ENCODE data around the gene TUBD1. TPM values are rescaled to one million over a fixed set of nuclear protein-coding genes. Genes with fewer than 3 reads are reported as not detected.
A peak's percentile ranks its signal among the peaks of the same experiment; 100 is the strongest.
"Not testable (repeated sequence)": the region's sequence is repeated elsewhere in the genome, so short reads cannot be mapped to it uniquely, and the experiment has no call there.

TUBD1 gene
- total RNA-seq, 2 experiments from 2014 or later: 8.6 to 13.0 TPM

- no peak for DNase-seq (ENCODE audit: low spot score)
- H3K4me3 ChIP-seq (ENCODE audit: low read depth, low read length, poor library complexity, severe bottlenecking): no peak overlapping the region
- H3K36me3 ChIP-seq (ENCODE audit: insufficient read depth, low read length): peaks cover 44% of the 10 kb centered on the region
- no peaks in the 10 kb centered on the region for H3K9me2 ChIP-seq (ENCODE audit: insufficient read depth, low read length)
- H3K27ac ChIP-seq (ENCODE audit: low read depth, low read length, poor library complexity, severe bottlenecking): no peak overlapping the region
- no peaks in the 10 kb centered on the region for H3K9me3 ChIP-seq (ENCODE audit: low read length)
- no peaks in the 10 kb centered on the region for H3K4me1 ChIP-seq (ENCODE audit: insufficient read depth, low read length, poor library complexity, severe bottlenecking)
- H2AFZ ChIP-seq (ENCODE audit: low read length): no peak overlapping the region
- no peak for TF ChIP-seq EZH2phosphoT487 (IDR thresholded peaks at IDR 0.05; ENCODE audit: borderline replicate concordance, low read depth, low read length)
- TF ChIP-seq CTCF (conservative IDR thresholded peaks at IDR 0.05; ENCODE audit: low read length): no peak
- POLR2A ChIA-PET: interaction anchor here (0.7 to 0.9 kb wide), 2 partner anchors 45 to 268 kb away, joined by 4 read pairs; no protein-coding TSS in a partner anchor
- H3K79me2 ChIP-seq (ENCODE audit: insufficient read depth, low read depth, low read length): no peaks in the 10 kb centered on the region
- no peak overlapping the region for H3K4me2 ChIP-seq (ENCODE audit: low read length)
- BruUV-seq (replicated peaks): no TSS peak
- no peaks in the 10 kb centered on the region for H4K20me1 ChIP-seq (ENCODE audit: insufficient read depth, low read length)
- intact Hi-C loops (cut with micrococcal nuclease; ENCODE audit: unreplicated experiment): no loop called here
- CTCF ChIA-PET (ENCODE audit: unreplicated experiment): no interaction called here
Observed at GRCh38 chr17:59874376-59874775, 18.4 kb downstream of the TUBD1 start.

DNA sequence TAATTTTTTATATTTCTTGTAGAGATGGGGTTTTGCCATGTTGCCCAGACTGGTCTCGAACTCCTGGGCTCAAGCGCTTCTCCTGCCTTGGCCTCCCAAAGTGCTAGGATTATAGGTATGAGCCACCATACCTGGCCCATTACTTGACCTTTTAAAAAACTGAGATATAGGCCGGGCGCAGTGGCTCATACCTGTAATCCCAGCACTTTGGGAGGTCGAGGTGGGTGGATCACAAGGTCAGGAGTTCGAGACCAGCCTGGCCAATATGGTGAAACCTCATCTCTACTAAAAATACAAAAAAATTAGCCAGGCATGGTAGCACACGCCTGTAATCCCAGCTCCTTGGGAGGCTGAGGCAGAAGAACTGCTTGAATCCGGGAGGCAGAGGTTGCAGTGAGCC lies 19.3 kb downstream of the TUBD1 start:
- H3K27ac ChIP-seq (ENCODE audit: low read depth, low read length, poor library complexity, severe bottlenecking); H2AFZ ChIP-seq (ENCODE audit: low read length); H3K4me3 ChIP-seq (ENCODE audit: low read depth, low read length, poor library complexity, severe bottlenecking); DNase-seq (ENCODE audit: low spot score); BruUV-seq (replicated peaks); H3K9me2 ChIP-seq (ENCODE audit: insufficient read depth, low read length); H4K20me1 ChIP-seq (ENCODE audit: insufficient read depth, low read length); H3K9me3 ChIP-seq (ENCODE audit: low read length); H3K79me2 ChIP-seq (ENCODE audit: insufficient read depth, low read depth, low read length); H3K4me2 ChIP-seq (ENCODE audit: low read length); H3K4me1 ChIP-seq (ENCODE audit: insufficient read depth, low read length, poor library complexity, severe bottlenecking); intact Hi-C loops (cut with micrococcal nuclease; ENCODE audit: unreplicated experiment); CTCF ChIA-PET (ENCODE audit: unreplicated experiment): not testable (repeated sequence)
- POLR2A ChIA-PET: interaction anchor here (0.7 kb wide), 1 partner anchor 90 kb away, joined by 3 read pairs; no protein-coding TSS in a partner anchor
- H3K36me3 ChIP-seq (ENCODE audit: insufficient read depth, low read length): peaks cover 44% of the 10 kb centered on the region

DNA sequence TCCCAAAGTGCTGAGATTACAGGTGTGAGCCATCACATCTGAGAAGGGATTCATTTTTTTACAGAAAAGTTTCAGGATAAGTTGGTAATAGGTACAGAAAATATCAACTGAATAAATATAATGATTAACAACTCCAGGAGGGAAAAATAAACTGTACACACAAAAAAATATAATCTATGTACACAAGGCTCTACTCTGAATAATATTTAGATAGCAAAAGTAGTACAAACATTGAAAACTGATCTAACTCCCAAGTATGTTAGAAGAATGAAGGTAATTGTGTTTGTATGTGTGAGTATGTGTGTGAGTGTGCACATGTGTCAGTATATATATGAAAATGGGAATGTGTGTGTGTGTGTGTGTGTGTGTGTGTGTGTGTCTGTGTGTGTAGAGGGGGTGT lies 20.4 kb downstream of the TUBD1 start:
- DNase-seq (ENCODE audit: low spot score): no peak
- Histone ChIP-seq H3K9me2 (ENCODE audit: insufficient read depth, low read length) (no peaks in the 10 kb centered on the region), H3K4me2 (ENCODE audit: low read length) (no peak overlapping the region), H3K36me3 (ENCODE audit: insufficient read depth, low read length) (peaks cover 34% of the 10 kb centered on the region), H3K4me3 (ENCODE audit: low read depth, low read length, poor library complexity, severe bottlenecking) (no peak overlapping the region), H3K9me3 (ENCODE audit: low read length) (no peaks in the 10 kb centered on the region), H2AFZ (ENCODE audit: low read length) (no peak overlapping the region), H3K79me2 (ENCODE audit: insufficient read depth, low read depth, low read length) (no peaks in the 10 kb centered on the region), H3K4me1 (ENCODE audit: insufficient read depth, low read length, poor library complexity, severe bottlenecking) (no peaks in the 10 kb centered on the region), H3K27ac (ENCODE audit: low read depth, low read length, poor library complexity, severe bottlenecking) (no peak overlapping the region), H4K20me1 (ENCODE audit: insufficient read depth, low read length) (no peaks in the 10 kb centered on the region)
- CTCF ChIA-PET (ENCODE audit: unreplicated experiment): no interaction called here
- TF ChIP-seq EZH2phosphoT487 (IDR thresholded peaks at IDR 0.05; ENCODE audit: borderline replicate concordance, low read depth, low read length) (no peak), CTCF (conservative IDR thresholded peaks at IDR 0.05; ENCODE audit: low read length) (no peak)
- TSS peak; percentile 45 for BruUV-seq (replicated peaks)
- POLR2A ChIA-PET: interaction anchor here (0.6 to 0.7 kb wide), 2 partner anchors 22 to 1536 kb away, joined by 3 to 4 read pairs; no protein-coding TSS in a partner anchor
- intact Hi-C loops (cut with micrococcal nuclease; ENCODE audit: unreplicated experiment): no loop called here

Data from OCI-LY7 (cell line).